Hematopoietic multipotent progenitor cell treated with erythropoietin and hydrocortisone succinate and interleukin-3 and kit ligand, for 17 days (in vitro differentiated cells): Measurements from ENCODE around the gene TACR2.

Source experiments
- DNase-seq: peaks from one replicate; pipeline ENCODE4 v3.0.0-alpha.2; 2015; ENCODE audit warnings: low spot score

TACR2 gene

DNA sequence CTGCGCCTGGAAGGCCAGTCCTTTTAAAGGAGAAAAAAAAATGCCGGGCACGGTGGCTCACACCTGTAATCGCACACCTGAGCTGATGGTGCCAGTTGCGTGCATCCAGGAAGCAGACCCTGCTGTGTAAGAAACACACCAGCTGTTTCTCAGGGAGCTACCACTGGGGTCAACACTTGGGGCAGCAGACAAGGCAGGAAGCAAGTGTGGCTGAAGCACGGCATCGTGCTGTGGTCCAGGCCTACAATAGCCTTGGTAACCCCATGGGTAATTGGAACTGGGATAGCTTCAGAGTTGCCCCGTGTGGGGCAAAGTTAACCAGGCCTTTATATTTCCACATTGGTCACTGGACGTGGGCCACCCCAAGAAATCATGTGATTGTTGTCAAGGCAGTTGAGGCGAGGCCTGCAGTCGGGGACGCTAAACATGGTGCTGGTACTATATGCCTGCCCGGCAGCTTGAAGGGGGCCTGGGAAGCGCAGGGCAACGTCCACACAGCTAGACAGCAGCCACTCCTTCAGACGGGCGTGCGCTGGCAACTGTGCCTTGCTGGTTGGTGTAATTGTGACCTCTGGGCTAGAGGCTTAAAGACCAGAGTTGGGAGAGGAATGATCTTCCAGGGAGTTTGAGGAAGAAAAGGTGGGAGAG lies 2.5 kb upstream of the TACR2 start:
- no peak for DNase-seq

DNA sequence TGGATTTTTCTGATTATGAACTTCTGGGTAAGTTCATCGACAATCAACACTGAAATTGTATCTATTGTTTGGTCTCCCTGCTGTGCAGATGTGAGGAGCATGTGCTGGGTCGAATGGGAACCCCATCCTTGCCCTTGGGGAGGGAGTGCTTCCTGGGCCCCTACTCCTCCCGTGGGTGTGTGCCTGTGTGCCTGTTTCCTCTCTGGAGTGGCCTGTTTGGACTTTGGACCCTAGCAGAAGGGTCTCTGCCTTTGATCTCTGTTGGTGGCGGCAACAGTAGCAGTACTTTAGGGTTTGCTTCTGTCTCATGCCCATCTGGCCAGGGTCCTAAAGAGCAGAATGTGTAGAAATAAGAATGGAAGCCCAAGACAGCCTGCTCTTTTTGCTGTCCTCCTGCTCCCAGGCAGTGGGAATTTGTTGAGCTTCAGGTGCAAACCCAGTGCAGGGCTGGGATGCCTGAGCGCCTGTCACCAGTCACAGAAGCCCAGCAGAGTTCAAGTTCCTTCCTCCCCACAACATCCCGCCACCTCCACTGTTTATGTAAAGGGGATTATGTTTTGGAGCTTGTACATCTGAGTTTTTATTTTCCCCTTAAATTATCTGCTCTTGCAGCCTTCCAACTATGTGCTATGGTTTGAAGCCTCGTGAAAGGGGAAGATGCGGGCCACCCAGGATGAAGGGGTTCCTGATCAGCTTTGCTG lies 1.5 kb upstream of the TACR2 start:
- DNase-seq = no peak

DNA sequence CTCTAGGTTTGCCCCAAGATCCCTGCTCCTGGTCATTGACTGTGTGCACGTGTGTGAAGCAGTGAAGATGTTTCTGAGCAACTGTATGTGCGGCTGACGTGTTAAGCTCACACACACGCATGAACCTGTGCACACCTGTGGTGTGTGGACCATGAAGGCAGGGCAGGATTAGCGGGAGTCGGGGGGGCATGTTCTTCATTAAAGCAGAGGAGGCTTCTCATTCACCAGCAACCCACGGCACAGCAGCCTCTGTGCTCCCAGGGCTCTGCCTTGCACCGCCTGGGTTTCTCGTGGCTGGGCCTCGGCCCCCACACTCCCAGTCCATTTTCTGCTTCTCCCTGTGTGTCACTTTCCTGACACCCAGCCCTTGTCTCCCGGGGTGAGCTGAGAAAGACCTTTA lies 824 bp upstream of the TACR2 start:
- DNase-seq = no peak

DNA sequence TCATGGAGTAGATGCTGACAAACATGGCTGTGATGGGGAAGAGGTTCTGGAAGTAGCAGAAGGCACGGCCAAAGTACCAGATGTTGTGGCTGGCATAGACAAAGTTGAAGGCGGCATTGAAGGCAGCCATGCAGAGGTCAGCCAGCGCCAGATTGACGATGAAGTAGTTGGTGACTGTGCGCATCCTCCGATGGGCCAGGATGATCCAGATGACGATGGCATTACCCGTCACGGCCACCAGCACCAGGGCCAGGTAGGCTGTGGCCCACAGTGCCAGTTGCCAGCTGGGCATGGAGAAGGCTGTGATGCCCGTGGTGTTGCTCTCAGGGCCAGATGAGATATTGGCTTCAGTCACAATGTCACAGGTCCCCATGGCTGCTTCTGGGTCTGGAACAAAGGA lies 767 bp downstream of the TACR2 start:
- no peak for DNase-seq

GRCh38 chr10:69415049-69415448 lies 1.7 kb downstream of the TACR2 start:
- DNase-seq = no peak

DNA sequence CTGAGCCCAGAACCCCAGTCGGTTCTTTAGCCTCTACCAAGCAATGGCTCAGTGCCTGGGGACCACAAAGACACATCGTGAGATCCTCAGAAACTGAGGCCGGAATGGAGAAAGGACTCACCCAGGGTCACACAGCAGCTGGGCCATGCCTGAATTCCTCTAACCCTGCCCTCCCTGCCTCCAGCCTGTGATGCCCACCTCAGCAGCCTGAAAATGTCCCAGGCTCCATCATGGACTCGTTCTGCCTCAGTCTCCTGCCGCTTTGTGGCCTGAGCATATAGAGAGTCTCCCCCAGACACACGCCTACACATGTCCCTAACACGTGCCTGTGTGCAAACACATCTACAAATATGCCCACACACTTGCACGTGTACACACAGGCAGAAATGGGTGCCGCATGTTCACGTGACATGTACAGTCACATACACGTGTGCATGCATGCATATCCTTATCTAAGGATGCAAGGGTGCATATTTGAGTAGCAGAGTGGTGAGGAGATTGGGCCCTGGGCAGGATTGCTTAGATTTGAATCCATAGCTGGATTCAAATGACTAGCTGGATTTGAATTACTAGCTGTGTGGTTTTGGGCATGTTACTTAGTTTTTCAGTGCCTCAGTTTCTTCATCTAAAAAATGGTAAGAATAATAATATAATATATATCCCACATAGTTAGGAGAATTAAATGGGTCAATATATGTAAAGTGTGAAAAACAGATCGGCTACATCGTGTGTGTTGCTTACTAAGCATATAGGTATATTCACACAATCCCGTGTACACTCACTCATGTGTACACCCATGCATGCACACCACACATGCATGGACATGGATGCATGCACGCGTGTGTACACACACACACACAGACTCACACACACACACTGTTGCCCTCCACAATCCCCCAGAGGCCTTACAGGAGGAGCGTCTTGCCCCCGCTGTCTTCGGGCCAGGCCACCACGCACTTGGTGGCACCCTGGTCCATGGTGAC lies 2.4 kb downstream of the TACR2 start:
- no peak for DNase-seq

GRCh38 chr10:69413221-69413865 lies 3.4 kb downstream of the TACR2 start:
- peak; percentile 68 for DNase-seq

DNA sequence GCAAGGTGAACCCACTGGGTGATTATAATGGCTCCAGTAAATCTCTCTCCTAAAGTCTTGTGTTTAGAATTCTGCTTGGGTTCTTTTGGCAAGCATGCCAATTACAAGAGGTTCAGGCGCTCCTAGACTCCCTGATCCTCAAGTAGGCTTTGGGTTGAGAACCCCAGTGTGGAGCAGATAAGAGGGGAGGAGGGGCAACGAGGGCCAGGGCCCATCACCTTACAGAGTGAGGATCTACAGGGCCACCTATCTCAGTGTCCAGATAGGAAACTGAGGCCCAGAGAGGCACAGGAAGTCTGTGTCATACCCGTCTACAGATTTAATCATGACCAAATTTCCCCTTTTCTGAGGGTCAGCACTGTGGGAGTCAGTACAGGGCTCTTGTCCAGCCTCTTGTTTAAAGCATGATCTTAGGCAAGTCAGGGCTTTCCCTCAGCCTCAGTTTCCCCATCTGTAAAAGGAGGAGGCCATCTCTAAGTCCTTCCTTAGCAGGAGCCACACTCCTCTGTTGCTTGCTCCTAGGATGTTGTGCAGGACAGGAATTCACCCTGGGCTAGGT lies 4.4 kb downstream of the TACR2 start:
- no peak for DNase-seq

- no peak for DNase-seq
Measured at GRCh38 chr10:69411476-69411875, 5.2 kb downstream of the TACR2 start.

DNA sequence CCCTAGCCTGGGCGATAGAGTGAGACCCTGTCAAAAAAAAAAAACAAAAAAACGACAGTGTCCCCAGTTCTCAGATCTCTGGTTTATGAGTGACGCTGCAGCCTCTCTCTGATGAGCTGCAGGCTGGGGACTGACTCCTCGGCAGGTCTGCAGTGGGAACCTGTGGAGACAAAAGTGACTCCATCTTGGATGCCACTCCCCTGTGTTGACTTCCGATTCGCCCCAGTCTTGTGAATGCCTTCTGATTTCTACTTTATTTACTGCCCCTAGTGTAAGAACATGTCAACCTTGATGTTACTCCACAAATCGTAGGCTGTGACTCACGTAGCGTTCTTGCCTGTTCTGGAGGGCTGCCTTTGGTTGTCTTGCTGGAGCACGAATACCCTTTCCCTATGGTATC lies 6.2 kb downstream of the TACR2 start:
- DNase-seq = no peak

GRCh38 chr10:69409968-69410367 lies 6.8 kb downstream of the TACR2 start:
- no peak for DNase-seq

- DNase-seq = no peak
Measured at GRCh38 chr10:69409176-69409495, 7.6 kb downstream of the TACR2 start.

DNA sequence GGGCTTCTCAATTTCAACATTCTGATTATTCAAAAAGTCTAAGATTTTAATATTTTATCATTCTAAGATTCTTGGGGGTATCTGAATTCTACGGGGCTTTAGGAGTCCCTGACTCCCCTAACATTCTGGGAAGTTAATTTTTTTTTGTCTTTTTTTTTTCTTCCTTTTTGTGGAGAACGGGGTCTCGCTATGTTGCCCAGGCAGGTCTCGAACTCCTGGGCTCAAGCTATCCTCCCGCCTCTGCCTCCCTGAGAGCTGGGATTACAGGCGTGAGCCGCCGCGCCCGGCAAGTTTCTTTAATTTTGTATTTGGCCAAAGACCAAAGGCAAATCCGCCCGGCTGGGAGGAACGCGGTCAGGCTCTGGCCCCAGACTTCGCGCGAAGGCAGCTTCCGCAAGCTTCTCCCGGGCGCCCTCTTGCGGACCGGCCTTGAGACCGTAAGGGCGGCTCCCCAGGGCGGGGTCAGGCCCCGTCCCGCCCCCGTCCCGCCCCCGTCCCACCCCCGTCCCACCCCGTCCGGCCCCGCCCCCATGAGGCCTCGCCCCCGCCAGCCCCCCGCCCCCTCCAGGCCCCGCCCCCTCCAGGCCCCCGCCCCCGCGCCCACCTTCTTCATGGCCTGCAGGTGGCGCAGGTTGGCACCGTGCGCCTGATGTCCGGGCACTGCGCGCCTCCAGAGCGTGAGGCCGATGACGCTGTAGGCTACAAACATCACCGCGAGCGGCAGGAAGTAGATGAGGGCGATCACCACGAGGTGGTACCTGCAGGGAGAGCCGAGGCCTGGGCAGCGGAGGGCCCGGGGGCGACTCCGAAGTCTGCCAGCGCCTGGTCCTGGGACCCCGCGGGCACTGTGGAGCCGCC lies 8.2 kb downstream of the TACR2 start:
- peak; percentile 94 for DNase-seq

GRCh38 chr10:69407621-69408301 lies 9.0 kb downstream of the TACR2 start:
- DNase-seq = no peak

- no peak for DNase-seq
Measured at GRCh38 chr10:69406816-69407580, 9.7 kb downstream of the TACR2 start.

DNA sequence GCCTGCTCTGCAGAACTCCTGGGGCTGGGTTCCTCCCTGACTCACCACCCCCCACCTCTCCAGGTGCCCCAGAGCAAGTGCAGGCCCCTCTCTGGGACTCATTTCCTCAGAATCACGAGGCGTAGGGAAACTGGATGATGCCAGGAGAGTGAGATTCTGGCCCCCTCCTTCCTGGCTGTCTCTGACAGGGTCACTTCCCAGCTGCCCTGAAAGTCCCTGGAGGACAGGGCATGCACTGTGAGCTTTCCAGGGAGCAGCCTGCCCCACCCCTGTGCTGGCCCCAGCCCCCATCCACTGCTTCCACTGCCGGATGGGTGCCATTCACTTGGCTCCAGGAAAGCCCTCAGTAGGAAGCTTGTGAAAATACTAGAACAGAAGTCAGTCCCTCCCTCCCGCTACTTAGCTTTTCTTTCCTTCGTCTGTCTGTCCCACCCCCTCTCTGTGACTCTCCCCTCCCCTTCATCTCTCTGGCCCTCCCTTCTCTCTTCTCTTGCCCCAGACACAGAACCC lies 10.4 kb downstream of the TACR2 start:
- DNase-seq = no peak

DNA sequence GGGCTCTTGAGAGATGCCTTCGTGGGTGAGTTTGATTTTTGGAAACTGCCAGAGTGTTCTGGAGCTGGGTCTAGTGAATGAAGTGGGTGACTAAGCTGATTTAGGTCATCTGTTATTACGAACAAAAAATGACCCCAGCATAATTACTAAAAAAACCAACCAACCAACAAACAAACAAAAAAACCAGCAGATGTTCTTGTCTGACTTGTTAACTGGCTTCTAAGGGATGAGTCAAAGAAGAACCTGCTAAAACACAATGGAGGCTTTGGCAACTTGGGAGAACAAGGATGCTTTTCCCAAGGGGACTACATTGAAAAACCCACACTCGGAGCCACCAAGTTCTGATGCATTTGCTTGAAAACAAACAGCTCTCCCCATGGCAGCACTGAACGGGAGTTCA lies 11.5 kb downstream of the TACR2 start:
- no peak for DNase-seq

DNA sequence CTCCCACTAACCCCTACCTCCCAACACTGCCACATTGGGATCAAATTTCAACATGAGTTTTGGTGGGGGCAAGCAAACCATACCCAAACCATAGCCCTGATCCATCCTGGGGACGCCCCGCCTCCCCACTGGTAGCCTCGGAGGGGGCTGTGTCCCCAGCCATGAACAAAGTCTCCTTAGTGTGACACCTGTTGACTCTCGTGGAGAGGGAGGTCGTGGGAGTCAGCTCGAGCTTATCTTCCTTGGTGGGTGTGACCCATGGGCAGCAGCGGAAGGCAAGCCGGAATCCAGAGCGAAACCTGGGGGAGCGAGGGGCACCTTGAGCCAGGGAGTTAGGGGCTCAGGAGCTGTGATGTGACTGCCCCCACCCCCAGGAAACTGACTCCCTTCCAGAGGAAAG lies 11.9 kb downstream of the TACR2 start:
- no peak for DNase-seq

- DNase-seq = no peak
Measured at GRCh38 chr10:69403519-69403918, 13.2 kb downstream of the TACR2 start.

GRCh38 chr10:69403066-69403465 lies 13.7 kb downstream of the TACR2 start:
- DNase-seq = no peak
